ENCODE results near the gene PRDM11. TPM values are rescaled to one million over a fixed set of nuclear protein-coding genes. Genes with fewer than 3 reads are reported as not detected.
A peak's percentile ranks its signal among the peaks of the same experiment; 100 is the strongest.

Gene PRDM11
- 17.3 TPM for total RNA-seq
- long read RNA-seq, partial matches to known transcripts: 5 of 28 reads
- long read RNA-seq, other reads (novel, unspliced or antisense): 22 of 28 reads

GRCh38 chr11:45146072-45147016 lies at the start of gene PRDM11:
PRDM11 (plus strand) TSS chr11:45146639; CDS start chr11:45181767, 35,128 bp downstream.
- intact Hi-C loops (cut with DNase I): no loop called here
- no peak for DNase-seq
- peak; percentile 19 for ATAC-seq (ENCODE audit: poor library complexity)

GRCh38 chr11:45097721-45098493 lies 48.5 kb upstream of the PRDM11 start:
- no peak for DNase-seq
- ATAC-seq (ENCODE audit: poor library complexity): peak; percentile 69
- intact Hi-C loops (cut with DNase I): no loop called here

DNA sequence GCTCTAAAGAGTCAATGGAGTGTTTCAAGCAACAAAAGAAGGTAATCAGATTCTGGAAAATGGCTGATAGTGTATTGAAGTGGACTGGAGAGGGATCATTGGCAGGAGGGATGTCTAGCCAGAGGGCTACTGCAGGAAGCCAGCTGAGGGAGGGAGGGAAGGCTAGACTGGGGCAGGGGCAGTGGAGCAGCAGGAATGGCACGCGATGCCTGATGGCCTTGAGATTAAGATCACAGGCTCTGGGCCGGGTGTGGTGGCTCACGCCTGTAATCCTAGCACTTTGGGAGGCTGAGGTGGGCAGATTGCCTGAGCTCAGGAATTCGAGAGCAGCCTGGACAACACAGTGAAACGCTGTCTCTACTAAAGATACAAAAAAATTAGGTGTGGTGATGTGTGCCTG lies 47.5 kb upstream of the PRDM11 start:
- ATAC-seq (ENCODE audit: poor library complexity) (no peak), DNase-seq (no peak)
- intact Hi-C loops (cut with DNase I): no loop called here

- DNase-seq: no peak
- intact Hi-C loops (cut with DNase I): loop anchor here (10.0 kb wide), 1 partner anchor 476 kb away; no protein-coding TSS in a partner anchor
- ATAC-seq (ENCODE audit: poor library complexity): no peak
Measured at GRCh38 chr11:45100339-45100738, 46.1 kb upstream of the PRDM11 start.

GRCh38 chr11:45102361-45102809 lies 44.1 kb upstream of the PRDM11 start:
- intact Hi-C loops (cut with DNase I): loop anchor here (2.0 to 10.0 kb wide), 2 partner anchors 166 to 478 kb away; no protein-coding TSS in a partner anchor
- DNase-seq (no peak), ATAC-seq (ENCODE audit: poor library complexity) (no peak)

DNA sequence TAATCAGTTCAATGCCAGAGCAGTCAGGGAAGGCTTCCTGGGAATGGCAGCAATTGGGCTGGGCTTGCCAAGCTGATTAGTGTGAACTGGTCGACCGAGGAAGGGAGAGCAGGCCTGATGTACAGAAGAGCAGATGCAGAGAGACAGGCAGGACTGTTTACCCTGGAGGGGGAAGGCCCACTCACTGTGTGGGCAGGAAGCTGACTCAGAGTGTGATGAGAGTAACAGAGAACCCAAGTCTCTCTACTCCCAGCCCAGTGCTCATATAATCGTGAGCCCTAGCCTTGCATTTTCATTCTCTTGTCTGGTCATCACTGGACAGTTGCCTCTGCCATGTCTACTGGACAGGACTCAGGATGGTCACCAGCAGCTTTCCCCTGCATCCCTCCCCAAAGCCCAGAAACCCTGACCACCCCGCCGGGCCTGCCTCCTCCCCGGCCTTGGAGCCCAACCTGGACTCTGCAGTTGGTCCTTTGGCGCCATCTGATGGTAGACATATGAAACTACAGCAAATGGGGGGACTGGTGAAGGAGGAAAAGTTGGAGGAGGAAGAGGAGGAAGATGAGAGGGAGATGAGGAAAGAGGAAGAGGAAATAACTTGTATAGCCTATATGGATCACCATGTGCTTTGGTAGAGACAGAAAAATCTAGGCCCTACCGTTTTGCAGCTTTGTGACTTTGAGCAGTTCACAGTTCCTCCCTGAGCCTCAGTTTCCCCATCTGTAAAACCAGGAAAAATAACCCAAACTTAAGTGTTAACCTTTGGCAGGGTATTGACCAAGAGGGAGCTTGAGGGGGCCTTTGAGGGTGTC lies 43.4 kb upstream of the PRDM11 start:
- DNase-seq (peak; percentile 61), ATAC-seq (ENCODE audit: poor library complexity) (peak; percentile 70)
- intact Hi-C loops (cut with DNase I): loop anchor here (2.0 to 10.0 kb wide), 2 partner anchors 166 to 478 kb away; no protein-coding TSS in a partner anchor

- ATAC-seq (ENCODE audit: poor library complexity): no peak
- DNase-seq: no peak
- intact Hi-C loops (cut with DNase I): loop anchor here (10.0 kb wide), 1 partner anchor 479 kb away; no protein-coding TSS in a partner anchor
Measured at GRCh38 chr11:45104006-45104789, 42.2 kb upstream of the PRDM11 start.

- DNase-seq (no peak), ATAC-seq (ENCODE audit: poor library complexity) (no peak)
- intact Hi-C loops (cut with DNase I): loop anchor here (10.0 kb wide), 1 partner anchor 480 kb away; no protein-coding TSS in a partner anchor
Measured at GRCh38 chr11:45104790-45105084, 41.7 kb upstream of the PRDM11 start.

DNA sequence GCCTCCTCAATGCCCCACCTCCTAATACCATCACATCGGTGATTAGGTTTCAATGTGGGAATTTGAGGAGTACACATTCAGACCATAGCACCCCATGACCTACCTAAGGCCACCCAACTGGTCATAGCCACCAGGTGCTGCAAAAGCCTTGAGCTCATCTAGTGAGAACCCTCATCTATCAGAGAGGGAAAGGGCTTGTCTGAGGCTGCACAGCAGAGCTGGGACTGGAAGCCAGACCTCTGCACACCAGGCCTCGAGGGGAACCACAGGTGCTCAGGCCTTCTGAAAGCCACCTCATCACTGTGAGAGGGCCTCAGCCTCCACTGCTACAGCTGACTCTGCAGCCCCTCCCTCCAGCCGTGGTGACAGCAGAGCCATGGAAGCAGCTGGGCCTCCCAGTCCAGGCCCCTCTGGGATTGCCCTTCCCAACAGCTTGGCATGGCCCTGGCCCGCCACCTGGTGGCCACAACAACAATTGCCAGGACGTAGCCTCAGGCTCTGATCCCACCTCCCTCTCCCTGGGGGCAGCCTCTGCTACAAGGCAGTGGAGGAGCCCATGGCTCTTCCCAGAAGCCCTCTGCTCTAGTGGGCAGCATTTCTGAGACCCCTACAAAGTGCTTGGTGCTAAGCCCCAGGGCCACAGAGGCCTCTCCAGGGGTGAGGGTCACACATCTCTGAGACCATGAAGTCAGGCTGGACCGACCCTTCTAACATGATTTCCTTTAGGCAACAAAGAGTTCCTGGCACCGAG lies 41.0 kb upstream of the PRDM11 start:
- intact Hi-C loops (cut with DNase I): loop anchor here (10.0 kb wide), 1 partner anchor 481 kb away; no protein-coding TSS in a partner anchor
- ATAC-seq (ENCODE audit: poor library complexity) (peak; percentile 92), DNase-seq (peak; percentile 89)

GRCh38 chr11:45105984-45106375 lies 40.5 kb upstream of the PRDM11 start:
- no peak for ATAC-seq (ENCODE audit: poor library complexity)
- no peak for DNase-seq
- intact Hi-C loops (cut with DNase I): loop anchor here (10.0 kb wide), 1 partner anchor 481 kb away; no protein-coding TSS in a partner anchor

DNA sequence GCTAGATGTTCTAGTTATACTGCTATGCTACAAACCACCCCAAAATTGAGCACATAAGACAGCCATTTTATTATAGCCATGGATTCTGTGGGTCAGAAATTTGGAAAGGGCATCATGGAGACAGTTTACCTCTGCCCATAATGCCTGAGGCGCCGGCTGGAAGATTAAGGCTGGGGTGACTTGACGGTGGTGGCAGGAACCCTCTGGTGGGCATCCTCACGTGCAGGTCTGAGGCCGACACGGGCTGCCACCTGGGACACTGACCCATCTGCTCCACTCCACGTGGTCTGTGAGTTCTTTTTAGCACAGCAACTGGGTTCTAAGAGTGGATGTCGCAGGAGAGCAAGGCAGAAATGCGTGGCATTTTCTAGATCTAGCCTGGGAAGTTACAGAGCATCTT lies 40.0 kb upstream of the PRDM11 start:
- ATAC-seq (ENCODE audit: poor library complexity) (no peak), DNase-seq (no peak)
- intact Hi-C loops (cut with DNase I): loop anchor here (10.0 kb wide), 1 partner anchor 482 kb away; no protein-coding TSS in a partner anchor

DNA sequence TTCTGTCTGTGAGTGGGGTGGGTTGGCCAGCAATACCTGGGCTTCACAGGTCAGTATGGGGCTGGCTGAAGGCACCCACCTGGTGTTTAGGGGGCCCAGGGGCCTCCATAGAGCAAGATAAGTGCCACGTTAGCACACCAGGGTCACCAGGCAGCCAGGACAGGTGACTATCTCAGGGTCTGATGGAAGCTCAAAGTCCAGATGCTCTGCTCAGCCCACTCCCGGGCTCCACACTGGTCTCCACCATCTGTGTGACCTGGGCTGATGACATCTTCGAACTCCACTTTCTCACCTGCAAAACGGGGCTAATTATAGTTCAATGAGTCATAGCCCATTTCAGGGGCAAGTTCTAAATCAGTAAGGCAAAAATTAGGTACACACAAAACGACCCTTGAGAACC lies 39.4 kb upstream of the PRDM11 start:
- no peak for DNase-seq
- no peak for ATAC-seq (ENCODE audit: poor library complexity)
- intact Hi-C loops (cut with DNase I): loop anchor here (10.0 kb wide), 1 partner anchor 482 kb away; no protein-coding TSS in a partner anchor

DNA sequence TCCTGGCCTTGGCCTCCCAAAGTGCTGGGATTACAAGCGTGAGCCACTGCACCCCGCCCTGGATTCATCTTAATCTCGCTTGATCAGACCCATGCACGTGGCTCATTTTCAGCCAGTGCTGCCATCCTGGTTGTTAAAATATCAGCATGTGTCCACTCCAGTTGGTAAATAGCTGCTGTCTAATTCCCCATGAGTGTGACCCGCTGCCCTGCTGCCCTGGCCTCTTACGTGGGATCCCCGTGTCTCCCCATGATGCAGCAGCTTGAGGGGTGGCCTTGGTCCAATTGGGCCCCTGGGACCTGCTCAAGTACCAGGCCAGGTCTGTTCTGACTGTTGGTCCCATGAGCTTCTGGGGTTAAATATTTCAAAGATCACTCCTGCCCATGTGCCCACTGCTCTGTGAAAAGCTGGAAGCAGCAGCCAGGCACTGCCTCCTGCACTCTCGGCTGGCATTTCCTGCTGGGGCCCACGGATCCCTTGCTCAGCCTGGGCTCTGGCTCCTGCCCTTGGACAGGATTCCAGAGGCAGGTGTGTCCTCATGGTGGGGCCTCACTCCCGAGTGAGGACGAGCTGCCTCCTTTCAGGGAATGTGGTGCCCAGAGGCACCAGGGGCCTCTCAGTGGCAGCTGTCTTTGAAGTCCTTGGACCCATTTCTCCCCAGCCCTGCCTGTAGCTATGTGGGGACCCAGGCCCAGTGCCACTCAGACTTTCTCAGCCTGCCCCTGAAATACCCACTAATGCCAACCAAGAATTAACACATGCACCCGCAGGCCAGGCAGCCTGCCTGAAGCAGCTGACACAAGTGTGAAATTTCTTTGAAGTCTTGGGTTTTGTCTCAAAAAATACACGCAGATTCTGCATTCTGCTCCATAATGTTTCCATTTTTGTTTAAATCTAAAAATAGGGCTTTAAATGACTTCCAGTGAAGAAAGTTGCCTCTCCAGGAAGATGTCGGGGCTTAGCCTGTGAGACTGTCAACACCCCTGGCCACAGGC lies 38.1 kb upstream of the PRDM11 start:
- ATAC-seq (ENCODE audit: poor library complexity) (no peak), DNase-seq (no peak)
- intact Hi-C loops (cut with DNase I): loop anchor here (10.0 kb wide), 1 partner anchor 484 kb away; no protein-coding TSS in a partner anchor

DNA sequence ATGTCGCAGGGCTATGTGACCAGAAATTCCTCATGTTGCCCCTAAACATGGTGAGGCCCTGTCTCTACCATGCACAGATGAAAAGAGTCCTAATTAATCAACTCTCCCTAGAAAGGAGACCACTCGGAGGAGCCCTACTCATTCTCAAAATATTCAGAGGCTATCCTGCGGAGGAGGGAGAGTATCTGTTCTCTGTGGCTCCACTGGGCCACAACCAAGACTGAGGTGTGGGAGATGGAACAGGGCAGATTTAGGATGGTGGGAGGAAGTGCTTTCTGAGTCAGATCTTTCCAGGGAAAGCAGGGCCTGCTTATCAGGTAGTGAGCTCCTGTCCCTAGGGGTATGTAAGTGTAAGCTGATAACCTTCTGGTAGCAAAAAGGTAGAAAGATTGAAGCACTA lies 37.0 kb upstream of the PRDM11 start:
- ATAC-seq (ENCODE audit: poor library complexity) (no peak), DNase-seq (no peak)
- intact Hi-C loops (cut with DNase I): loop anchor here (10.0 kb wide), 1 partner anchor 485 kb away; no protein-coding TSS in a partner anchor

DNA sequence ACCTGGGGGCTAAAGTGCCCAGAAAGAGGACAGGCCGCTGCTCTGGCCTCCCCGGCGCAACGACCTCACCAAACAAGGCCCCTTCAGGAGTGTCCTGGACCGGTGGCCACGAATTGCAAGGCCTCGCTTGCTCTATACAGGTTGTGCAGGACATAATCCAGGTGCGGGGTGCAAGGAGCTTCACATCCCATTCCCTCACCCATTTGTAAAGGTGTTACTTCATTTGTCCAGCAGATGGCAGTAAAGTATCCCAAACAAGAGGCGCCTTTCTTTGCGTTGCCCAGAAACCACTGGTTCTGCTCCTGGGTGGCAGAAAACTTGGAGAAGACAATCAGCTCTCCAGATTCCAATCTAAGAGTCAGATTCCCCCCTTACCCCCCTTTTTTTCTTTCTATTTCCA lies 35.9 kb upstream of the PRDM11 start:
- no peak for DNase-seq
- ATAC-seq (ENCODE audit: poor library complexity): peak; percentile 78
- intact Hi-C loops (cut with DNase I): loop anchor here (1.0 to 5.0 kb wide), 3 partner anchors 122 to 222 kb away; no protein-coding TSS in a partner anchor

Data from Right ventricle myocardium superior (tissue), 1 donor.